ENCODE data around the gene MRPL10. TPM values are rescaled to one million over a fixed set of nuclear protein-coding genes. Genes with fewer than 3 reads are reported as not detected.

MRPL10 gene
- total and polyA plus RNA-seq, 10 of the 15 experiments (the other 5 are each of a cell fraction or from before 2014, with no cell fraction given), result 18.9 to 61.9 (median 47.3) TPM

DNA sequence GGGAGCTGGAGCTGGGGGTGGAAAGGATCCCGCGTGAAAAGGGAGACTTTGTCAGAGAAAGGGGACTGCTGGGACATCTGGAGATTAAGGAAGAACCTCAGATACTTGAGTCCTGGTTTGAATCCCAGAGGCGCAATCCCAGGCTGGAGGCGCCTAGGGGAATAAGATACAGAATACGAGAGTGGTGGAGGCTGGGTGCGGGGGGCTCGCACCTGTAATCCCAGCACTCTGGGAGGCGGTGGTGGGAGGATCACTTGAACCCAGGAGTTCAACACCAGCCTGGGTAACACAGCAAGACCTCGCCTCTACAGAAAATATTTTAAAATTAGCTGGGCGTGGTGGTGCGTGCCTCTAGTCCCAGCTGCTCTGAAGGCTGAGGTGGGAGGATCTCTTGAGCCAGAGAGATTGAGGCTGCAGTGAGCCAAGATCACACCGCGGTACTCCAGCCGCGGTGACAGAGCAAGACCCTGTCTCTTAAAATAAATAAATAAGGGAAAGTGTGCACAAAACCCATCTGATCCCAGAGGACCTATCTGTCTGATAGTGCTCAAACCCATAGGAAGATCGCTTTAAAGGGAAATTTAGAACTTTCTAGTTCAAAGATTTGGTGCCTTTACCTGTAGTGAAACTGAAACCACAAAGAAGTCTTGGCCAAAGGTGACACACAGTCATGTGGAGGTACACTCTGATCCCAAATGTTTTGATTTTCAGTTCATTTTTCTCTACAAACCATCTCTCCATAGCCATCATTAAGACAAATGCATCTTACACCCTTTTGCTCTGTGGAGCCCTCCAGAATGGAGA, 10.3 kb upstream of the MRPL10 start:
- no TSS peak for BruUV-seq (replicated peaks)
- peak overlapping the region; percentile 72 for H3K4me2 ChIP-seq (ENCODE audit: control insufficient read depth, insufficient read depth)
- in situ Hi-C loops (cut with MboI), result loop anchor here (5.0 to 10.0 kb wide), 3 partner anchors 51 to 783 kb away; partner anchors contain the start of gene HOXB9
- no peak for DNase-seq (ENCODE audit: low read depth, low spot score)
- H3K27ac ChIP-seq (ENCODE audit: control insufficient read depth, insufficient read depth), result no peak overlapping the region
- CTCF ChIA-PET, result interaction anchor here (0.5 to 12.4 kb wide), 33 partner anchors 10 to 205 kb away, joined by 3 to 502 read pairs (median 4); partner anchors contain the start of genes CDK5RAP3, LRRC46, MRPL10 and OSBPL7
- FAIRE-seq, result peak; percentile 91
- H3K4me1 ChIP-seq (ENCODE audit: control insufficient read depth, insufficient read depth, low read length), result peaks cover 22% of the 10 kb centered on the region
- SMC1A ChIA-PET (ENCODE audit: uncharacterized antibody, unreplicated experiment), result interaction anchor here (0.8 to 13.1 kb wide), 14 partner anchors 8 to 179 kb away, joined by 3 to 231 read pairs (median 6); partner anchors contain the start of genes CDK5RAP3, PNPO and SP2
- WGBS (ENCODE audit: insufficient coverage, insufficient replicate concordance, low lambda C conversion rate, missing lambda C conversion rate), result 54% methylated on average over 16 of the region's 16 CpGs
- peak; percentile 1; the same call in 1 of the 3 replicates for ATAC-seq
- POLR2A ChIA-PET, result interaction anchor here (0.9 to 1.9 kb wide), 8 partner anchors 10 to 129 kb away, joined by 3 to 12 read pairs (median 4); partner anchors contain the start of genes CDK5RAP3, LRRC46, MRPL10 and OSBPL7
- no peaks in the 10 kb centered on the region for H3K79me2 ChIP-seq (ENCODE audit: control insufficient read depth, insufficient read depth, low read length)
- peak overlapping the region; percentile 91 for H2AFZ ChIP-seq (ENCODE audit: control insufficient read depth, low read depth, low read length)
- H3K9ac ChIP-seq (ENCODE audit: control insufficient read depth, insufficient read depth, low read length), result peak overlapping the region; percentile 74
- intact Hi-C loops (cut with micrococcal nuclease; ENCODE audit: unreplicated experiment), result loop anchor here (1.0 to 2.0 kb wide), 4 partner anchors 49 to 177 kb away; partner anchors contain the start of gene PNPO
- peaks cover 0 to 2% of the 10 kb centered on the region in 2 experiments; a peak in 2 of 4 replicates for H3K27me3 ChIP-seq (replicated peaks in 1 of 2; ENCODE audit: control insufficient read depth in 2 of 2, insufficient read depth in 2 of 2, low read length in 1 of 2)
- no peaks in the 10 kb centered on the region for H3K9me3 ChIP-seq (replicated peaks; ENCODE audit: control insufficient read depth, insufficient read depth, low read length)
- no peaks in the 10 kb centered on the region for H4K20me1 ChIP-seq (ENCODE audit: control insufficient read depth, insufficient read depth)
- RAD21 ChIA-PET (ENCODE audit: unreplicated experiment), result interaction anchor here (0.9 to 7.7 kb wide), 17 partner anchors 9 to 192 kb away, joined by 3 to 206 read pairs (median 5); partner anchors contain the start of genes CDK5RAP3, KPNB1, OSBPL7 and PNPO
- no peak overlapping the region for H3K4me3 ChIP-seq
- no peak for TF ChIP-seq TBL1XR1 (IDR thresholded peaks at IDR 0.05; ENCODE audit: low read depth, low read length)
- TF ChIP-seq RUNX3 (IDR thresholded peaks at IDR 0.05; ENCODE audit: low read length), result peak; percentile 38
- no peak for TF ChIP-seq CHD2 (IDR thresholded peaks at IDR 0.05; ENCODE audit: borderline replicate concordance, low read depth, low read length)
- TF ChIP-seq IKZF2 (IDR thresholded peaks at IDR 0.05), result peak in 1 of 2 experiments; percentile 36; a peak in 1 of 4 replicates
- TF ChIP-seq STAT1 (conservative IDR thresholded peaks at IDR 0.05), result no peak
- TF ChIP-seq, protein P1, sequence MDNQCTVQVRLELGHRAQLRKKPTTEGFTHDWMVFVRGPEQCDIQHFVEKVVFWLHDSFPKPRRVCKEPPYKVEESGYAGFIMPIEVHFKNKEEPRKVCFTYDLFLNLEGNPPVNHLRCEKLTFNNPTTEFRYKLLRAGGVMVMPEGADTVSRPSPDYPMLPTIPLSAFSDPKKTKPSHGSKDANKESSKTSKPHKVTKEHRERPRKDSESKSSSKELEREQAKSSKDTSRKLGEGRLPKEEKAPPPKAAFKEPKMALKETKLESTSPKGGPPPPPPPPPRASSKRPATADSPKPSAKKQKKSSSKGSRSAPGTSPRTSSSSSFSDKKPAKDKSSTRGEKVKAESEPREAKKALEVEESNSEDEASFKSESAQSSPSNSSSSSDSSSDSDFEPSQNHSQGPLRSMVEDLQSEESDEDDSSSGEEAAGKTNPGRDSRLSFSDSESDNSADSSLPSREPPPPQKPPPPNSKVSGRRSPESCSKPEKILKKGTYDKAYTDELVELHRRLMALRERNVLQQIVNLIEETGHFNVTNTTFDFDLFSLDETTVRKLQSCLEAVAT (IDR thresholded peaks at IDR 0.05), result peak; percentile 73
- TF ChIP-seq HDAC6 (IDR thresholded peaks at IDR 0.05; ENCODE audit: unreplicated experiment), result no peak
- no peaks in the 10 kb centered on the region for H3K36me3 ChIP-seq (ENCODE audit: control insufficient read depth in 2 of 2, insufficient read depth in 2 of 2, low read length in 1 of 2)
